ENCODE measurements around the gene NCS1. TPM values are rescaled to one million over a fixed set of nuclear protein-coding genes. Genes with fewer than 3 reads are reported as not detected.

The NCS1 gene
- polyA plus RNA-seq (2013, experiment 1 of 2) = 29.4 TPM
- polyA plus RNA-seq (2013, experiment 2 of 2) = 28.7 TPM

GRCh38 chr9:130172161-130172857, at the start of gene NCS1:
TSS of gene NCS1 (plus strand) at chr9:130172404. CDS start at chr9:130172664, 260 bp downstream.
- no peaks in the 10 kb centered on the region for H3K36me3 ChIP-seq (ENCODE audit: control insufficient read depth, insufficient read depth, low read length)
- peak within 1 kb of the TSS; percentile 90 for H3K56ac ChIP-seq (ENCODE audit: low read length)
- no peak within 1 kb of the TSS for H2BK5ac ChIP-seq (ENCODE audit: low read length)
- H3K27me3 ChIP-seq (ENCODE audit: insufficient read depth, low read length, poor library complexity) = no peaks in the 10 kb centered on the region
- peak; percentile 56 for DNase-seq
- H3K4me2 ChIP-seq (ENCODE audit: low read length) = peak within 1 kb of the TSS; percentile 97
- H2AK5ac ChIP-seq (ENCODE audit: low read length) = no peak within 1 kb of the TSS
- H2BK120ac ChIP-seq (ENCODE audit: low read depth, low read length) = peak within 1 kb of the TSS; percentile 18
- H3K18ac ChIP-seq (ENCODE audit: low read length) = peak within 1 kb of the TSS; percentile 75
- peak within 1 kb of the TSS; percentile 71 for H3K4ac ChIP-seq (ENCODE audit: low read depth, low read length)
- no peak within 1 kb of the TSS for H4K5ac ChIP-seq (ENCODE audit: low read length)
- peaks cover 3% of the 10 kb centered on the region for H3K4me1 ChIP-seq (ENCODE audit: control insufficient read depth, low read depth, low read length)
- H4K8ac ChIP-seq (ENCODE audit: low read depth, low read length) = peak within 1 kb of the TSS; percentile 70
- H2BK15ac ChIP-seq (replicated peaks; ENCODE audit: low read depth) = no peak within 1 kb of the TSS
- no CpG with 5 or more reads among the region's 101 CpGs for WGBS (ENCODE audit: extremely low coverage, insufficient coverage, low lambda C conversion rate)
- peaks cover 31% of the 10 kb centered on the region for H3K79me2 ChIP-seq (ENCODE audit: control insufficient read depth, insufficient read depth, low read length)
- H3K79me1 ChIP-seq (ENCODE audit: low read length) = peaks cover 20% of the 10 kb centered on the region
- no peak within 1 kb of the TSS for H3K27ac ChIP-seq (ENCODE audit: low read depth, low read length)
- H3K9ac ChIP-seq (ENCODE audit: low read length) = peak within 1 kb of the TSS; percentile 82
- H3K23ac ChIP-seq (ENCODE audit: low read length) = peak within 1 kb of the TSS; percentile 98
- H3K4me3 ChIP-seq (ENCODE audit: low read length) = peak within 1 kb of the TSS; percentile 63

GRCh38 chr9:130122456-130122855, 49.7 kb upstream of the NCS1 start:
- Histone ChIP-seq H3K18ac (ENCODE audit: low read length) (no peak overlapping the region), H3K79me1 (ENCODE audit: low read length) (no peaks in the 10 kb centered on the region), H3K36me3 (ENCODE audit: control insufficient read depth, insufficient read depth, low read length) (no peaks in the 10 kb centered on the region), H3K4me1 (ENCODE audit: control insufficient read depth, low read depth, low read length) (peaks cover 2% of the 10 kb centered on the region), H3K4ac (ENCODE audit: low read depth, low read length) (no peak overlapping the region), H3K9ac (ENCODE audit: low read length) (no peak overlapping the region), H2AK5ac (ENCODE audit: low read length) (no peak overlapping the region), H3K27ac (ENCODE audit: low read depth, low read length) (no peak overlapping the region), H2BK15ac (replicated peaks; ENCODE audit: low read depth) (no peak overlapping the region), H4K5ac (ENCODE audit: low read length) (no peak overlapping the region), H4K8ac (ENCODE audit: low read depth, low read length) (no peak overlapping the region), H3K4me2 (ENCODE audit: low read length) (no peak overlapping the region), H2BK120ac (ENCODE audit: low read depth, low read length) (no peak overlapping the region), H2BK5ac (ENCODE audit: low read length) (no peak overlapping the region), H3K79me2 (ENCODE audit: control insufficient read depth, insufficient read depth, low read length) (no peaks in the 10 kb centered on the region), H3K56ac (ENCODE audit: low read length) (no peak overlapping the region), H3K23ac (ENCODE audit: low read length) (no peak overlapping the region), H3K27me3 (ENCODE audit: insufficient read depth, low read length, poor library complexity) (no peaks in the 10 kb centered on the region), H3K4me3 (ENCODE audit: low read length) (no peak overlapping the region)
- DNase-seq = no peak
- no CpG with 5 or more reads among the region's 7 CpGs for WGBS (ENCODE audit: extremely low coverage, insufficient coverage, low lambda C conversion rate)

- Histone ChIP-seq H2BK5ac (ENCODE audit: low read length) (no peak overlapping the region), H3K4me3 (ENCODE audit: low read length) (no peak overlapping the region), H2BK15ac (replicated peaks; ENCODE audit: low read depth) (no peak overlapping the region), H3K56ac (ENCODE audit: low read length) (no peak overlapping the region), H3K23ac (ENCODE audit: low read length) (no peak overlapping the region), H3K9ac (ENCODE audit: low read length) (no peak overlapping the region), H3K4ac (ENCODE audit: low read depth, low read length) (no peak overlapping the region), H3K27me3 (ENCODE audit: insufficient read depth, low read length, poor library complexity) (no peaks in the 10 kb centered on the region), H4K5ac (ENCODE audit: low read length) (no peak overlapping the region), H3K27ac (ENCODE audit: low read depth, low read length) (no peak overlapping the region), H3K18ac (ENCODE audit: low read length) (no peak overlapping the region), H3K79me1 (ENCODE audit: low read length) (no peaks in the 10 kb centered on the region), H3K4me1 (ENCODE audit: control insufficient read depth, low read depth, low read length) (peaks cover 2% of the 10 kb centered on the region), H3K36me3 (ENCODE audit: control insufficient read depth, insufficient read depth, low read length) (peaks cover 3% of the 10 kb centered on the region), H3K4me2 (ENCODE audit: low read length) (no peak overlapping the region), H4K8ac (ENCODE audit: low read depth, low read length) (no peak overlapping the region), H3K79me2 (ENCODE audit: control insufficient read depth, insufficient read depth, low read length) (no peaks in the 10 kb centered on the region), H2BK120ac (ENCODE audit: low read depth, low read length) (no peak overlapping the region), H2AK5ac (ENCODE audit: low read length) (no peak overlapping the region)
- no CpG with 5 or more reads among the region's 7 CpGs for whole genome bisulfite sequencing (ENCODE audit: extremely low coverage, insufficient coverage, low lambda C conversion rate)
- no peak for DNase-seq
These were observed 47.9 kb upstream of the NCS1 start for GRCh38 chr9:130124085-130124860.

DNA sequence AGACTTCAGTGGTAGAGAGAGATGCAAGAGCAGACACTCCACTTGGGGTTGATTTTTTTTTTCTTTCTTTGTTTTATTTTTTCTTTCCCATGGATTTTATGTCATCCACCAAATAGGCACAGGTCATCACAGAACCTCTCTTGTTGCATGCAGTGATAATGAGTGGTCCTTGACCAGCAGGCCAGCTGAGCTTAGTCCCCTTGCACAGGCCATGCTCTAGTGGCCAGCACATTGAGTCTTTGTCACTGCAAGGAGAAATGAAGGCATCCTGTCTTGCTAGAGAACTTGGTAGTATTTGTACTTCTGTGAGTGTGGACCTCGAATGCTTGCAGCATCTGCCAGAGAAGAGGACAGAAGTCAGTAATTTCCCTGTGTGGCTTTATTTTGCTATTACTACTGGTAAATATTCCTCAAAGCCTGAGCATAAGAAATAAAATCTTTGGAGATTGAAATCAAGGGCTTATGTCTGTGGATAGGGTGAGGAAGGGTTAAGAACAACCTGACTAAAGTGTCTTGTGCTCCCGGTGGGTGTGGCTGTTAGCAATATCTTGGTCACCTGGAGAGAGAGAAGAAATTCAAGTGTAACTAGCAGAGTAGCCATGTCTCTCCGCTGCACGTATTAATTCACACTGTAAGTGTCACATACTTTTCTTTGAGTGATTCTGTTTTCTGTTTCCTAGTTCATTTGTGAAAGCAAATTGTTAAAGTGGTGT, 45.3 kb upstream of the NCS1 start:
- H3K23ac ChIP-seq (ENCODE audit: low read length) = no peak overlapping the region
- WGBS (ENCODE audit: extremely low coverage, insufficient coverage, low lambda C conversion rate) = no CpG with 5 or more reads among the region's 4 CpGs
- no peaks in the 10 kb centered on the region for H3K4me1 ChIP-seq (ENCODE audit: control insufficient read depth, low read depth, low read length)
- DNase-seq = no peak
- no peak overlapping the region for H3K56ac ChIP-seq (ENCODE audit: low read length)
- no peak overlapping the region for H2BK5ac ChIP-seq (ENCODE audit: low read length)
- H3K36me3 ChIP-seq (ENCODE audit: control insufficient read depth, insufficient read depth, low read length) = peaks cover 3% of the 10 kb centered on the region
- H2BK15ac ChIP-seq (replicated peaks; ENCODE audit: low read depth) = no peak overlapping the region
- H4K8ac ChIP-seq (ENCODE audit: low read depth, low read length) = no peak overlapping the region
- no peak overlapping the region for H3K4ac ChIP-seq (ENCODE audit: low read depth, low read length)
- no peaks in the 10 kb centered on the region for H3K79me2 ChIP-seq (ENCODE audit: control insufficient read depth, insufficient read depth, low read length)
- H3K9ac ChIP-seq (ENCODE audit: low read length) = no peak overlapping the region
- H4K5ac ChIP-seq (ENCODE audit: low read length) = no peak overlapping the region
- no peaks in the 10 kb centered on the region for H3K27me3 ChIP-seq (ENCODE audit: insufficient read depth, low read length, poor library complexity)
- no peak overlapping the region for H3K27ac ChIP-seq (ENCODE audit: low read depth, low read length)
- H2BK120ac ChIP-seq (ENCODE audit: low read depth, low read length) = no peak overlapping the region
- H3K79me1 ChIP-seq (ENCODE audit: low read length) = no peaks in the 10 kb centered on the region
- no peak overlapping the region for H2AK5ac ChIP-seq (ENCODE audit: low read length)
- no peak overlapping the region for H3K18ac ChIP-seq (ENCODE audit: low read length)
- no peak overlapping the region for H3K4me2 ChIP-seq (ENCODE audit: low read length)
- no peak overlapping the region for H3K4me3 ChIP-seq (ENCODE audit: low read length)

DNA sequence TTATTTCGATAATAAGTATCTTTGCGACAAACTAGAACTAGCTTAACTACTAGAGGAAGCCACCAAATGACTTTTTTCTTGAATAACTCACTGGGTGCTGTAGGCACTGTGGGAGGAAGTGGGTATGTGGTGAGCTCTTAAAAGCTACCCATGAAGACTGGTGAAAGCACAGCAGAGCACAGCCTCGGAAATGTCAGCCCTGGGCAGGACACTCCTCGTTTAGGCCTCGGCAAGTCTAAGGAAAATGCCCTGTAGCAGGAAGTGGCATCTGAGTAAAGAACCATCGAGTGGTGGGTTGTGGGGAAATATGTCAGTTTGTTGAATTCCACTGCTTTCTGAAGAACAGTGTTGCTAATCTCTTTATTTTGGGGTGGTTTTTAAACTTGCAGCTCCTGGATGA, 44.0 kb upstream of the NCS1 start:
- no peak overlapping the region for H2BK120ac ChIP-seq (ENCODE audit: low read depth, low read length)
- H4K5ac ChIP-seq (ENCODE audit: low read length) = no peak overlapping the region
- H3K56ac ChIP-seq (ENCODE audit: low read length) = no peak overlapping the region
- no CpG with 5 or more reads among the region's 6 CpGs for WGBS (ENCODE audit: extremely low coverage, insufficient coverage, low lambda C conversion rate)
- H3K4me1 ChIP-seq (ENCODE audit: control insufficient read depth, low read depth, low read length) = no peaks in the 10 kb centered on the region
- no peak overlapping the region for H3K4me3 ChIP-seq (ENCODE audit: low read length)
- no peak overlapping the region for H3K18ac ChIP-seq (ENCODE audit: low read length)
- DNase-seq = no peak
- no peak overlapping the region for H3K9ac ChIP-seq (ENCODE audit: low read length)
- no peak overlapping the region for H2BK5ac ChIP-seq (ENCODE audit: low read length)
- peaks cover 3% of the 10 kb centered on the region for H3K36me3 ChIP-seq (ENCODE audit: control insufficient read depth, insufficient read depth, low read length)
- H2AK5ac ChIP-seq (ENCODE audit: low read length) = no peak overlapping the region
- no peak overlapping the region for H4K8ac ChIP-seq (ENCODE audit: low read depth, low read length)
- H3K79me2 ChIP-seq (ENCODE audit: control insufficient read depth, insufficient read depth, low read length) = no peaks in the 10 kb centered on the region
- H3K27me3 ChIP-seq (ENCODE audit: insufficient read depth, low read length, poor library complexity) = no peaks in the 10 kb centered on the region
- H3K4me2 ChIP-seq (ENCODE audit: low read length) = no peak overlapping the region
- no peak overlapping the region for H2BK15ac ChIP-seq (replicated peaks; ENCODE audit: low read depth)
- H3K27ac ChIP-seq (ENCODE audit: low read depth, low read length) = no peak overlapping the region
- no peak overlapping the region for H3K4ac ChIP-seq (ENCODE audit: low read depth, low read length)
- H3K23ac ChIP-seq (ENCODE audit: low read length) = no peak overlapping the region
- H3K79me1 ChIP-seq (ENCODE audit: low read length) = no peaks in the 10 kb centered on the region
